GM13977 (cell line): Measurements from ENCODE around the gene FSD1L.

Experiments
- DNase-seq: peaks from one replicate; pipeline ENCODE4 v3.0.0; 2012; ENCODE audit warnings: low spot score
- CTCF ChIP-seq: IDR thresholded peaks from 2 replicates; pipeline ENCODE4 v1.5.1; 2012; ENCODE audit warnings: mild to moderate bottlenecking, control low read depth; ENCODE audit not compliant: insufficient read depth; ENCODE audit errors: extremely low read depth, missing control alignments
- in situ Hi-C: fragments of 300-500 bp; cut with MboI; formaldehyde crosslinking; loops from one replicate; pipeline ENCODE4 v1.12.0; 2022; ENCODE audit warnings: low sequenced_read_pairs, low pct_unique_long_range_greater_than_20kb, mixed read lengths, inconsistent platforms; ENCODE audit not compliant: unreplicated experiment

Gene FSD1L

GRCh38 chr9:105473221-105473620 is 25.4 kb downstream of the FSD1L start:
- no peak for TF ChIP-seq CTCF
- DNase-seq = no peak
- in situ Hi-C loops = no loop called here

DNA sequence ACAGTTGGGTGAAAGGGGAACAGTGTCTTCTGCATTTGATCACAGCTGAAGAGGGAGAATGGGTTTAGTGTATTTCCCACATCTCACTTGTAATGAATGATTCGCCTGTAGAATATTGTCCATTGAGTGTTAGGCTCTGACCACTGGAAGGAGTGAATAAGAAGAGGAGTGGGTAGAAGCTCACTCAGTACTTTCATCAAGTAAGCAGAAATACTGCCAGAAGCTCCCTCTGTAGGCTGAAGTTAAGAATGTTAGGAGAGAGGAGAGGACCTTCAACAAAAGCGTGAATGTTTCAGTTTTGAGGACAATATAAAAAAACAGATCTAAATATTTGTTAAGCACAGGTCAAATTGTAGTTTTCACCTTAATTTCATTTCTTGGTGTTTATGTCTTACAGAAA is 27.5 kb downstream of the FSD1L start:
- DNase-seq = no peak
- peak; percentile 33 for TF ChIP-seq CTCF
- in situ Hi-C loops = no loop called here

GRCh38 chr9:105479846-105480245 is 32.0 kb downstream of the FSD1L start:
- no peak for DNase-seq
- no peak for TF ChIP-seq CTCF

GRCh38 chr9:105483618-105484017 is 35.8 kb downstream of the FSD1L start:
- DNase-seq = no peak
- TF ChIP-seq CTCF = peak; percentile 19
- in situ Hi-C loops = no loop called here

More at GRCh38 chr9:105479846-105480245, 32.0 kb downstream of the FSD1L start:
- in situ Hi-C loops = no loop called here

DNA sequence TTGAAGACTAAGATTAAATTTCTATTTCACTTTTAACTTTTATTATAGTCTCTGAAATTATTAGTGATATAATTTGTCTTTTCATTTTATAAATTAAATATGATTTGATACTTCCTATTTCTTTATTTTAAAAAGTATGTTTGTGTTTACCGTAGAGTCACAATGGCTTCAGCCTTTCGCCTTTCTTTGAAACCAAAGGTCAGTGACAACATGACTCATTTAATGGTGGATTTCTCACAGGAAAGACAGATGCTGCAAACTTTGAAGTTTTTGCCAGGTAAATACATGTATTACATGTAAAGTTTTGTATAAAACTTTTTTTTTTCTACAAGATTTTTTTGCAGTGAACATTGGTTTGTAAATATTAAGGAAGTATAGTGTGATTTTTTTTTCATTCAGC is 36.4 kb downstream of the FSD1L start:
- no peak for TF ChIP-seq CTCF
- no peak for DNase-seq
- in situ Hi-C loops = no loop called here

DNA sequence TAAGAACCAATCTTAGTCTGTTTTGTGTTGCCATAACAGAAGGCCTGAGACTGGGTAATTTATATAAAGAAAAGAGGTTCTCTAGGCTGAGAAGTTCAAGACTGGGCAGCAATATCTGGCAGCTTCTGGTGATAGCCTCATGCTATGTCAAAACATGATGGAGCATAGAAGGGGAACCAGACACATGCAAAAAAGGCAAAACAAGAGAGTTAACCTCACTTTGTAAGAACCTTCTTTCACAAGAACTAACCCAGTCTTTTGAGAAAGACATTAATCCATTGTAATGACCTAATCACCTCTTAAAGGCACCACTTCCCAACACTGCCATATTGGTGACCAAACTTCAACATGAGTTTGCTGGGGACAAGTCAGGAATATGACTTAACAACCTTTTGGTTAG is 37.3 kb downstream of the FSD1L start:
- in situ Hi-C loops = no loop called here
- DNase-seq = no peak
- TF ChIP-seq CTCF = no peak

GRCh38 chr9:105496826-105497225 is 49.0 kb downstream of the FSD1L start:
- in situ Hi-C loops = no loop called here
- DNase-seq = no peak
- no peak for TF ChIP-seq CTCF
